ENCODE measurements around the gene ZYG11A. TPM values are rescaled to one million over a fixed set of nuclear protein-coding genes. Genes with fewer than 3 reads are reported as not detected.

The ZYG11A gene
- total and polyA plus RNA-seq, 4 donors: 0.38 to 1.8 (median 0.76) TPM

GRCh38 chr1:52938183-52938451, 95.6 kb downstream of the ZYG11A start:
- WGBS: 97% methylated on average over 1 of the region's 1 CpG
- no peak overlapping the region for H3K4me3 ChIP-seq (ENCODE audit: low read depth in 1 of 3, low read length in 3 of 3)

More at GRCh38 chr1:52938183-52938451, 95.6 kb downstream of the ZYG11A start:
- H3K36me3 ChIP-seq (ENCODE audit: control insufficient read depth in 4 of 4, insufficient read depth in 3 of 4, low read depth in 1 of 4, low read length in 3 of 4): peaks cover 4 to 14% (median 6%) of the 10 kb centered on the region in 4 donors
- no peak overlapping the region for H3K9ac ChIP-seq (ENCODE audit: low read depth in 1 of 2, low read length in 2 of 2)
- H3K9me3 ChIP-seq (ENCODE audit: control insufficient read depth in 4 of 4, low read length in 3 of 4): no peaks in the 10 kb centered on the region
- TF ChIP-seq REST (IDR thresholded peaks at IDR 0.05) (no peak), CTCF (IDR thresholded peaks at IDR 0.05; ENCODE audit: low read depth, low read length, missing input control) (no peak), FOXA2 (IDR thresholded peaks at IDR 0.05) (no peak), EGR1 (IDR thresholded peaks at IDR 0.05; ENCODE audit: low read depth in 2 of 2) (no peak), JUND (IDR thresholded peaks at IDR 0.05) (no peak), RXRA (IDR thresholded peaks at IDR 0.05) (no peak), YY1 (IDR thresholded peaks at IDR 0.05) (no peak), ZBTB33 (IDR thresholded peaks at IDR 0.05) (no peak), NR2F2 (IDR thresholded peaks at IDR 0.05) (no peak), TAF1 (conservative IDR thresholded peaks at IDR 0.05) (no peak), ATF3 (IDR thresholded peaks at IDR 0.05) (no peak), RAD21 (IDR thresholded peaks at IDR 0.05) (no peak), GABPA (IDR thresholded peaks at IDR 0.05 in 1 of 2, conservative IDR thresholded peaks at IDR 0.05 in 1 of 2) (no peak), SP1 (IDR thresholded peaks at IDR 0.05) (no peak), FOXA1 (IDR thresholded peaks at IDR 0.05) (no peak), HNF4G (IDR thresholded peaks at IDR 0.05) (no peak), HNF4A (conservative IDR thresholded peaks at IDR 0.05) (no peak)
- peaks cover 0 to 26% (median 12%) of the 10 kb centered on the region in 4 donors for H3K4me1 ChIP-seq (ENCODE audit: control insufficient read depth in 4 of 4, insufficient read depth in 4 of 4, low read length in 3 of 4)
- H3K27me3 ChIP-seq (ENCODE audit: control insufficient read depth in 4 of 4, insufficient read depth in 4 of 4, low read length in 3 of 4): no peaks in the 10 kb centered on the region
- H3K27ac ChIP-seq (ENCODE audit: low read depth in 1 of 2, low read length in 2 of 2): no peak overlapping the region
- DNase-seq (ENCODE audit: low spot score): no peak

Data from liver (tissue), 9 donors.